Hepatocyte (in vitro differentiated cells): Measurements from ENCODE around the gene CLEC3B. TPM values are rescaled to one million over a fixed set of nuclear protein-coding genes. Genes with fewer than 3 reads are reported as not detected.

ENCODE experiments used
- DNase-seq: peaks from one replicate; pipeline ENCODE4 v3.0.0-alpha.2; 2016; ENCODE audit warnings: low spot score
- H2AFZ ChIP-seq: fragments of 200-600 bp; sonication (generic); 2 replicates; pipeline ENCODE4 v1.6.0; 2016; ENCODE audit warnings: antibody characterized with exemption, mild to moderate bottlenecking
- H3K27ac ChIP-seq: fragments of 200-600 bp; sonication (generic); 2 replicates; pipeline ENCODE4 v1.5.1; 2016; ENCODE audit warnings: mild to moderate bottlenecking
- H3K27me3 ChIP-seq: fragments of 200-600 bp; sonication (generic); 2 replicates; pipeline ENCODE4 v1.6.1; 2016
- H3K36me3 ChIP-seq: fragments of 200-600 bp; sonication (generic); replicated peaks from 2 replicates; pipeline ENCODE4 v1.5.1; 2016; ENCODE audit warnings: low read depth; ENCODE audit not compliant: insufficient read depth
- H3K4me1 ChIP-seq: fragments of 200-600 bp; sonication (generic); 2 replicates; pipeline ENCODE4 v1.5.1; 2016; ENCODE audit warnings: mild to moderate bottlenecking, moderate library complexity; ENCODE audit not compliant: insufficient read depth
- H3K4me2 ChIP-seq: fragments of 200-600 bp; sonication (generic); 2 replicates; pipeline ENCODE4 v1.6.0; 2016
- H3K4me3 ChIP-seq: fragments of 200-600 bp; sonication (generic); 2 replicates; pipeline ENCODE4 v1.5.1; 2016; ENCODE audit warnings: mild to moderate bottlenecking
- H3K79me2 ChIP-seq: fragments of 200-600 bp; sonication (generic); 2 replicates; pipeline ENCODE4 v1.6.0; 2017; ENCODE audit warnings: mild to moderate bottlenecking
- H3K9me2 ChIP-seq: fragments of 200-600 bp; sonication (generic); replicated peaks from 2 replicates; pipeline ENCODE4 v1.6.0; 2017; ENCODE audit warnings: mild to moderate bottlenecking; ENCODE audit not compliant: insufficient read depth
- H3K9me3 ChIP-seq: fragments of 200-600 bp; sonication (generic); 2 replicates; pipeline ENCODE4 v1.5.1; 2016; ENCODE audit warnings: low read depth, mild to moderate bottlenecking
- H4K20me1 ChIP-seq: fragments of 200-600 bp; sonication (generic); 2 replicates; pipeline ENCODE4 v1.6.0; 2016; ENCODE audit warnings: mild to moderate bottlenecking; ENCODE audit not compliant: insufficient read depth, poor library complexity, severe bottlenecking
- EZH2 ChIP-seq: fragments of 200-600 bp; sonication (generic); IDR thresholded peaks from 2 replicates; pipeline ENCODE4 v1.6.1; 2016; ENCODE audit warnings: antibody characterized with exemption, mild to moderate bottlenecking, borderline replicate concordance
- EZH2phosphoT487 ChIP-seq: fragments of 200-600 bp; sonication (generic); IDR thresholded peaks from one replicate; pipeline ENCODE4 v1.6.1; 2018; ENCODE audit warnings: antibody characterized with exemption, mild to moderate bottlenecking, low read depth, moderate library complexity; ENCODE audit not compliant: unreplicated experiment, severe bottlenecking
- WGBS: methylation state at CpG from one replicate; pipeline ENCODE4 v1.1.6; 2016; ENCODE audit warnings: low lambda C conversion rate; ENCODE audit errors: missing lambda C conversion rate; 5-methylcytosine and 5-hydroxymethylcytosine counted together
- polyA plus RNA-seq: library from polyadenylated mRNA; unstranded; fragments of >200 nt; fragmentation: Nextera tagmentation; extraction: Ambion mirVana; gene quantifications from 2 replicates; pipeline ENCODE4 v1.2.1, GENCODE V29; 2016
- total RNA-seq: library from RNA; depleted of rRNA; stranded (reverse); fragments of >200 nt; gene quantifications from 2 replicates; pipeline ENCODE4 v1.2.3, GENCODE V29; 2014
- TF ChIP-seq, protein P1 (sequence below): fragments of 200-600 bp; sonication (generic); IDR thresholded peaks from 2 replicates; pipeline ENCODE4 v1.5.1; 2016; ENCODE audit warnings: antibody characterized with exemption, mild to moderate bottlenecking; ENCODE audit not compliant: poor library complexity

CLEC3B gene
- total and polyA plus RNA-seq, 2 experiments from 2014 or later = 1.3 to 1.7 TPM

DNA sequence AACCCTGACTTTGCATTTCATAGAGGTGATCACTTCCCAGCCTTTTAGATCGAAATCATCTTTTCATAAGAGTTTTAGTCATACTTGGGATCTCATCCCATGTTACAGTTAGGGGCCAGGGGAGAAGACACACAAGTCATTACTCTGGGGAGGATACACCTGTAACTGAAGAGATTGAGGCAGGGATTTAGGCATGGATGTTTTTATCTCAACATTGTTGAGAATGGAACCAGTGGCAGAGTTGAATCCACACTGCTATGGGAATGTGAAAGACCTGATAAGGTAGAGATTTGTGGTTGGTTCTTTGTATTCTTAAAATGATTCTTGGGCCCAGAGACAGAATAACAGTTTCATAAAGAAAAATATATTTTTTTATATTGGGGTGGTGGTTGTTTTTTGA lies 16.2 kb upstream of the CLEC3B start:
- no peak for DNase-seq
- H3K4me2 ChIP-seq = no peak overlapping the region

DNA sequence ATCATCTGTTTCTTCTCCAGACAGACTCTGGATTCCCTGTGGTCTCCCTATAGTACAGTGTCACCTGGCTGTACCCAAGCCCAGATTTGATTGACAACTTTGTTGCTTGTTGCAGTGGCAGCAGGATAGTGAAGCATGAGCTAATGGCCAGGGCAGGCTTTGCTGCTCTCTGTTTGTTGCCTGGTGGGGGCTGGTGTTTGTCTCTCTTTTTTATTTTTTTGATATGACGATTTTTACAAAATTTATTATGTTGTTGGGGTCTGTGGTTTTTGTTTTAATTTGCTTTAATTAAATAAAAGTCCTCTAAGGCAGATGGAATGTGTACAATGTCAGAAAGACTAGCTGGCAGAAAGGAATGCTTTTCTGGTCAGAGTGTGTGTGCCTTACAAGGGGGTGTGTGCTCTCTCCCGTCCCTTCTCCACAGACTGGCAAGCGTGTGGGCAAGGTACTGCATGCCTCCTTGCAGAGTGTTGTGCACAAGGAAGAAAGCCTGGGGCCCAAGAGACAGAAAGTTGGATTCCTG lies 15.2 kb upstream of the CLEC3B start:
- WGBS = 51% methylated on average over 3 of the region's 3 CpGs
- H3K4me3 ChIP-seq = no peak overlapping the region
- no peaks in the 10 kb centered on the region for H4K20me1 ChIP-seq
- H3K9me3 ChIP-seq = no peaks in the 10 kb centered on the region
- DNase-seq = no peak
- H3K79me2 ChIP-seq = no peaks in the 10 kb centered on the region
- TF ChIP-seq, protein P1, sequence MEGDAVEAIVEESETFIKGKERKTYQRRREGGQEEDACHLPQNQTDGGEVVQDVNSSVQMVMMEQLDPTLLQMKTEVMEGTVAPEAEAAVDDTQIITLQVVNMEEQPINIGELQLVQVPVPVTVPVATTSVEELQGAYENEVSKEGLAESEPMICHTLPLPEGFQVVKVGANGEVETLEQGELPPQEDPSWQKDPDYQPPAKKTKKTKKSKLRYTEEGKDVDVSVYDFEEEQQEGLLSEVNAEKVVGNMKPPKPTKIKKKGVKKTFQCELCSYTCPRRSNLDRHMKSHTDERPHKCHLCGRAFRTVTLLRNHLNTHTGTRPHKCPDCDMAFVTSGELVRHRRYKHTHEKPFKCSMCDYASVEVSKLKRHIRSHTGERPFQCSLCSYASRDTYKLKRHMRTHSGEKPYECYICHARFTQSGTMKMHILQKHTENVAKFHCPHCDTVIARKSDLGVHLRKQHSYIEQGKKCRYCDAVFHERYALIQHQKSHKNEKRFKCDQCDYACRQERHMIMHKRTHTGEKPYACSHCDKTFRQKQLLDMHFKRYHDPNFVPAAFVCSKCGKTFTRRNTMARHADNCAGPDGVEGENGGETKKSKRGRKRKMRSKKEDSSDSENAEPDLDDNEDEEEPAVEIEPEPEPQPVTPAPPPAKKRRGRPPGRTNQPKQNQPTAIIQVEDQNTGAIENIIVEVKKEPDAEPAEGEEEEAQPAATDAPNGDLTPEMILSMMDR = no peak
- no peak for TF ChIP-seq EZH2phosphoT487
- TF ChIP-seq EZH2 = no peak
- H2AFZ ChIP-seq = no peak overlapping the region
- H3K27me3 ChIP-seq = no peaks in the 10 kb centered on the region
- no peaks in the 10 kb centered on the region for H3K9me2 ChIP-seq
- no peaks in the 10 kb centered on the region for H3K36me3 ChIP-seq
- peak overlapping the region; percentile 75 for H3K27ac ChIP-seq
- H3K4me2 ChIP-seq = peak overlapping the region; percentile 47
- peaks cover 8% of the 10 kb centered on the region for H3K4me1 ChIP-seq

More for the DNA sequence above, 16.2 kb upstream of the CLEC3B start:
- H4K20me1 ChIP-seq = no peaks in the 10 kb centered on the region
- H3K9me3 ChIP-seq = no peaks in the 10 kb centered on the region
- no peak overlapping the region for H2AFZ ChIP-seq
- peaks cover 4% of the 10 kb centered on the region for H3K36me3 ChIP-seq
- H3K4me1 ChIP-seq = peaks cover 8% of the 10 kb centered on the region
- no peaks in the 10 kb centered on the region for H3K9me2 ChIP-seq
- WGBS = 89% methylated on average over 1 of the region's 1 CpG
- H3K4me3 ChIP-seq = no peak overlapping the region
- H3K27ac ChIP-seq = no peak overlapping the region
- H3K79me2 ChIP-seq = no peaks in the 10 kb centered on the region
- H3K27me3 ChIP-seq = no peaks in the 10 kb centered on the region
- TF ChIP-seq EZH2 (no peak), EZH2phosphoT487 (no peak)
- TF ChIP-seq, protein P1 = no peak

GRCh38 chr3:45011756-45012508 lies 14.2 kb upstream of the CLEC3B start:
- no peaks in the 10 kb centered on the region for H3K9me2 ChIP-seq
- H3K36me3 ChIP-seq = no peaks in the 10 kb centered on the region
- H2AFZ ChIP-seq = no peak overlapping the region
- no peaks in the 10 kb centered on the region for H3K9me3 ChIP-seq
- no peak overlapping the region for H3K4me3 ChIP-seq
- no peaks in the 10 kb centered on the region for H3K27me3 ChIP-seq
- DNase-seq = peak; percentile 36
- TF ChIP-seq EZH2 = no peak
- TF ChIP-seq, protein P1 = no peak
- TF ChIP-seq EZH2phosphoT487 = no peak
- peak overlapping the region; percentile 47 for H3K4me2 ChIP-seq
- no peaks in the 10 kb centered on the region for H4K20me1 ChIP-seq
- H3K27ac ChIP-seq = peak overlapping the region; percentile 75
- H3K4me1 ChIP-seq = peaks cover 8% of the 10 kb centered on the region
- H3K79me2 ChIP-seq = no peaks in the 10 kb centered on the region
- 56% methylated on average over 7 of the region's 7 CpGs for WGBS
